GM21526 (cell line): ENCODE results near the gene PTH1R.

Source experiments
- ATAC-seq: cut with Tn5 transposase; IDR thresholded peaks from one replicate; pipeline ENCODE4 v1.9.1; 2021; ENCODE audit warnings: moderate library complexity; ENCODE audit not compliant: unreplicated experiment, low FRiP score

PTH1R gene

GRCh38 chr3:46880884-46881595 is 3.5 kb downstream of the PTH1R start:
- ATAC-seq: no peak

GRCh38 chr3:46881596-46882376 is 4.3 kb downstream of the PTH1R start:
- no peak for ATAC-seq

DNA sequence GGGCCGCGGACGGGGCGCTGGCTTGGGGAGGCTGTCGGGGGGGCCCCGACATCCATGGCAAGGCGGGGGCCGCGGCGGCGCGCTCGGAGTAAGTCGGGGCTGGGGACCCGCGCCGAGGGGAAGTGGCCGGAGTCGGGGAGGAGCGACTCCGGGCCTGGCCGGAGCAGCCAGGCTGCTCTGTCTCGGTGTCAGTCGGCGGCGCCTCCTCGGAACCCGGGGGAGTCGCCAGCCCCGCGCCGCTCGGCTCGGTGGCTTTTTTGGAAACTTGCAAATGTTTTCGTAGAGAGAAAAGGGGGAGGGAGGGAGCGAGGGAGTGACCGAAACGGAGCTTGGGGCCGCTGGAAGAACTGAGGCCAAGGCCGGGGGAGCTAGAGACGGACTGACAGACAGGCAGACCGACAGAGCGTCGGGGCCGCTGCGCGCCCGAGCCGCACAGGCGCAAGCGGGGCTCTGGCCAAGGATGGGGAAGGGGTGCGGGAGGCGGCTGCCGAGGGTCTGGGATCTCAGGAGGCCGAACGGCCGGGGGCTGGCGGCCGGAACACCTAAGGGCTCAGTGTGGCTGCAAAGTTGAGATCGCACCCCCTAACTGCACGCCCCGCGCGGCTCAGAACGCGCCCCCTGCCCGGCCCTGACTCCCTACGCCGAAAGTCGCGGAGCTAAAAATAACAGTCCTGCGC is 5.0 kb downstream of the PTH1R start:
- no peak for ATAC-seq

- no peak for ATAC-seq
Measured at GRCh38 chr3:46883054-46883829, 5.7 kb downstream of the PTH1R start.

DNA sequence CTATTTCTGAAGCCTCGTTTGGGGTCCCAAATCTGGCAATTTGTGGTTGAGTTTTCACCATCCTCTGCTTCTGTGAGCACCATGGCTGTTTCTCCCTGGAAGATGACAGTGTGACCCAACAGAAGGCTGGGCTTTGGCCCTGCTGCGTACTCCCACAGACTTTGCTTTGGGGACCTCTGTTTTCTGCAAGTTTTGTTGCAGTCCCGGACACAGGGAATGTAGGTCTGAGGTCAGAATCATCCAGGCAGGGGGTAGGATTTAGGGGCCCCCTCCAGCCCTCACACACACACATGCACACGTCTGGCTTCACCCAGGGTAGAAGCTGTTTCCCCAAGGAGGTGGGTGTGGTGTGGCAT is 6.3 kb downstream of the PTH1R start:
- no peak for ATAC-seq

- ATAC-seq: no peak
Measured at GRCh38 chr3:46884427-46884826, 6.9 kb downstream of the PTH1R start.

DNA sequence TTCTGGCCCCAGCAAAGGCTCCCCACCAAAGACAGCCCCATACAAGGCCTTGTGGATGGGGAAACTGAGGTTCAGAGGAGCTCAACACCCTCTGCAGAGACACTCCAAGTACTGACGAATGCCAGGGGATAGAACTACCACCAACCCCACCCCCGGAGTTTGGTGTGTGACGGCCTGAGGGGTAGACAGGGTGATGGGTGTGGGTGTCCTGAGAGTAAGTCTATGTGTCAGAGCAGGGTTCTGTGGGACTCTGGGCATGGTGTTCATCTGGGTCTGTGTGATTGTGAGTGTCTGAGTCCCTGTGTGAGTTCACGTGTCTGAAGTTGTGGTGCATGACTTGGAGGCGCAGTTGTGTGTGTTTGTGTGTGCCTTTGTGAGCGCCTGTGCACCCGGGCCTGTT is 7.4 kb downstream of the PTH1R start:
- no peak for ATAC-seq

GRCh38 chr3:46885612-46886011 is 8.1 kb downstream of the PTH1R start:
- ATAC-seq: no peak

- ATAC-seq: no peak
Measured at GRCh38 chr3:46887980-46888494, 10.5 kb downstream of the PTH1R start.

DNA sequence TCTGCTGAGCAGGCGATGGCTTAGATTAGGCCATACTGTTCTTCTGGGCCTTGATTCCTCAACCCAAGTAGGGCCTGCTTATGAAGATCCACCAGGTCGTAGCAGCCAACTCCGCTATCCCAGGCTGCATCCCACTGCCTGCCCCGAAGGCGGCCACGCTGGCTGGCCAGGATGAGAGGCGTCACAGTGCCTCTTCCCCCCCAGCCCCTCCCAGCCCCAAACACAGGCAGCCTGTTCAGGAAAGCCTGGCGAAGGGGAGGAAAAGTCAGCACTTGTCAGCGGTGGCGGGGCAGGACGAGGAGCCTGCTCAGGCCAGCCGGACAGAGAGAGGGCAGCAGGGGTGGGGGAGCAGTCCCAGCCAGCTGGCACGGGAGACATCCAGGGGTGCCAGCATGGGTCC is 11.2 kb downstream of the PTH1R start:
- no peak for ATAC-seq

DNA sequence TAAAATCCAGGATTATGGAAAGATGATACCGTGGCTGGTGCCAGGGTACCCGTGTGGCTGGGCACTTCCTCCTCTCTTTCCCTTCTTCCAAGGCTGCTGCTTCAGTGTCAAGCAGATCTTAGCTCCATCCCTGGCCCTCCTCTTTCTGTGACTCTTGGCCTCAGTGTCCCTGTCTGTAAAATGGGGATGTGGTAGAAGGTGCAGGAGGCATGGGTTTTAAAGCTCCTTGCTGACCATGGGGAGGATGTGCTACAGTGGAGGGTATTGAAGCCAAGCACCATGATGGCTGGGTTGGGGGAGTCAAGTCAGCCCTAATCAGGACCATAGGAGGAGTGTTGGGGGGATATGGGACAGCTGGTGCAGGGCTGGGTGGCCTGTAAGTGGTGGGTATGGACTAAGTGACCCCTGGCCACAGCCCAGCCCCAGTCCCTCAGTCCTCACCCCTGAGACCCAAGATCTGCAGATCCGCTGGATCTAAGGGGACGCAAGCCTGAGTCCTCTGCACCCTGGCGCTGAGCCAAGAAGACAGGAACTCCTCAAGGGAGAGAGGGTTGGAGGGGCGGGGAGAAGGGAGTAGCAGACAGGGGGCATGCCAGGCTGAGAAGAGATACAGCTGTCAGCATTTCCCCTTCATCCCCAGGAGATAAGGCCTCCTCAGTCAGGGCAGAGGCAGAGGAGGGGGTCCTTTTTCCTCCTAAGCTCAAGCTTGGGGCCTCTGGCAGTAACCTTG is 12.0 kb downstream of the PTH1R start:
- ATAC-seq: no peak

GRCh38 chr3:46890132-46890531 is 12.6 kb downstream of the PTH1R start:
- ATAC-seq: no peak

DNA sequence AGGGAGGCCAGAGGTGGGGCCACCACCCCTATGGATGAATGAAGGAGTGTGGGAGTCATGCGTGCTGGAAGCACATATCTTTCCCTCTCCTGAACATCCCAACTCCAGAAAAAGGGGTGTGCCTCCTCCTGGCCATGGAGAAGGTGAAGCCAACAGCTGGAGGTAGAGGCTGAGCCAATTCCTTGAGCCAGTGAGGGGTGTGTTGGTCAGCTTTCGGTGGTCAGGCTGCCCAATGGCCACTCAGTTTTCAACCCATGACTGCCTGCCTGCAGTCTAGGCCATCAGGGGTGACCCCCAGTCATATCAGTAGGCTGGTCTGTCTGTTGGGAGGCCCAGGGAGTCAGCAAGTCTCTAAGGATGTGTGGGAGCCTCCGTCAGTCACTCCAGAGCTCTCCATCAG is 13.6 kb downstream of the PTH1R start:
- ATAC-seq: no peak

DNA sequence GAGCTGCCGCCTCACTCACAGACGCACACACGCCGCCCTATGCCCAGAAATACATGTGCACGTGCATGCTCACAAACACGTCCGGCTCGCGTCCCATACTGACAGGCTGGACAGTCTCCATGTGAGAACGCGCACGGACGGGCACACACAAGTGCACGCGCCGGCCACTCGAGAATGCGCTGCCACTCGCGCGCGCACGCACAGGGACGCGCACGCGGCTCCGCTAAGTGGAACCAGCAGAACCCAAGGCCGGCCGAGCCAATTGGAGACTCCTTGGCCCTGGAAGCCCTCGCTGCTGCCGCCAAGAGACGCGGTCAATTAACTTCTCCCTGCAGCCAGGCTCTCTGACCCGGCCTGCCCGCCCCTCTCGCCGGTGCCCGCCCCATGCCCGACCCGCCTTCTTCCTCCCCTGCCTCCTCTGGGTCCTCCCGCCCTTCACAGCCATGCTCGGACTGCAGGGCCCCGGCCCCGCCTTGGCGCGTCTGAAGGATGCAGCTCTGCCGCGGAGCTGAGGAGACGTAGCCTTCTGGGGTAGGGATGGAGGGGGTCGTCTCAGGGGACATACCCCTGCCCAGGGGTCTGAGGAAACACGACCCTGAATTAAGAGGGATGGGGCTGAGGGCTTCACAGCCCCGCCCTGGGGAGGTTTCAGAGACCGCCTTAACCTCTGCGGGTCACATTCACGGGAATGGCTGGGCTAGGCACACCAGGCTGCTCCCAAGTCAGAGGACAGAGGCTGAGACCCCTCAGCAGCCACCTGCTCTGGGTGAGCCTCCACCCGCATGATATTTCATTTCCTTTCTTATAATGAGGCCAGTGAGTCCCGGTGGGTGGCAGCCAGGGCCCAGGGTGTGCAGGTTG is 15.0 kb downstream of the PTH1R start:
- no peak for ATAC-seq

GRCh38 chr3:46893146-46893748 is 15.7 kb downstream of the PTH1R start:
- ATAC-seq: no peak

DNA sequence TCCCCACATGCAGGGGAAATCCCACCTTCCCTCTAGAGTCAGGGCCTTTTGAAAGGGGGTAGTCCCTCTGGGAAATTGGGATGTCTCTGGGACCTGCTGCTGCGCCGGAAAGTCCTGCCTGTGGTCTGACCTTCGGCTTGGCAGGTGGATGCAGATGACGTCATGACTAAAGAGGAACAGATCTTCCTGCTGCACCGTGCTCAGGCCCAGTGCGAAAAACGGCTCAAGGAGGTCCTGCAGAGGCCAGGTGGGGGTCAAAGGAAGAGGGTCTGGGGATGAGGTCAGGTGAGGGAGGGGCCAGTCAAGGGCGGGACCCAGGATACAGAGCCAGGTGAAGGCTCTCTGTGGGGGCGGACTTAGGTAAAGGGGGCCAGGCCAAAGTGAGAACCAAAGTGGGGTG is 16.2 kb downstream of the PTH1R start:
- ATAC-seq: no peak

- ATAC-seq: no peak
Measured at GRCh38 chr3:46894256-46894655, 16.7 kb downstream of the PTH1R start.

DNA sequence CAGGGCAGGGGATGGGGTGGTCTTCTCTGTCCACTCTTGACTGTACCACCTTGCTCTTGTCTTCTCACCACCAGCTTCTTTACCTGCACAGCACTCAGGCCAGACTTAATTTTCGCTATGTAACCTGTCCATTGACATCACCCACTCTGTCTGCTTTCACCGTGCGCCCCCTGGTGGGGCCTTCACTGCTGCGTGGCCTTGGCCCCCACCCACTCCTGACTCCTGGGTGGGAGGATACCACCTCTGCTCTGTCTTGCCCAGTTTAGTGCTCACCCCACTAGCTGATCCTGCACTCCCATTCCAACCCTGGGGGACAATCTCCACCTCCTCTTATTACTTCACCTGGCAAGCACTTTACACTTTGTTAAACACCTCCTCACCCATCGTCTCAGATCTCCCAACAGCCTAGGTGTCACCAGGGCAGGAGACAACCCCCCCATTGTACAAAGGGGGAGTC is 17.7 kb downstream of the PTH1R start:
- ATAC-seq: no peak

GRCh38 chr3:46895761-46896160 is 18.2 kb downstream of the PTH1R start:
- no peak for ATAC-seq
